DOHH2 (cell line): ENCODE data around the gene C1QTNF8.

Source experiments
- H3F3A ChIP-seq: fragments of 200-600 bp; sonication (generic), shearing (Covaris generic); 2 replicates; pipeline ENCODE4 v1.6.0; 2016; ENCODE audit warnings: antibody characterized with exemption, mild to moderate bottlenecking; ENCODE audit not compliant: control insufficient read depth, insufficient read depth
- H3K27ac ChIP-seq: fragments of 200-600 bp; sonication (generic); 2 replicates; pipeline ENCODE4 v1.5.1; 2014; ENCODE audit warnings: low read depth, mild to moderate bottlenecking, low read length, moderate library complexity
- H3K27me3 ChIP-seq: fragments of 200-600 bp; sonication (generic); 2 replicates; pipeline ENCODE4 v1.6.1; 2014; ENCODE audit warnings: mild to moderate bottlenecking, low read length, mixed read lengths; ENCODE audit not compliant: control insufficient read depth
- H3K36me3 ChIP-seq: fragments of 200-600 bp; sonication (generic); 2 replicates; pipeline ENCODE4 v1.6.1; 2014; ENCODE audit warnings: mild to moderate bottlenecking, low read length, moderate library complexity, mixed read lengths; ENCODE audit not compliant: control insufficient read depth
- H3K4me1 ChIP-seq: fragments of 200-600 bp; sonication (generic); 2 replicates; pipeline ENCODE4 v1.6.1; 2014; ENCODE audit warnings: mild to moderate bottlenecking, low read length, mixed read lengths; ENCODE audit not compliant: control insufficient read depth
- H3K4me2 ChIP-seq: fragments of 200-600 bp; sonication (generic); 2 replicates; pipeline ENCODE4 v1.6.0; 2014; ENCODE audit warnings: mild to moderate bottlenecking, low read length, moderate library complexity
- H3K4me3 ChIP-seq: fragments of 200-600 bp; sonication (generic); 2 replicates; pipeline ENCODE4 v1.5.1; 2014; ENCODE audit warnings: mild to moderate bottlenecking, low read length, mixed read lengths
- H3K79me2 ChIP-seq: fragments of 200-600 bp; sonication (generic); 2 replicates; pipeline ENCODE4 v1.6.1; 2014; ENCODE audit warnings: mild to moderate bottlenecking, low read length, mixed read lengths; ENCODE audit not compliant: control insufficient read depth
- H3K9me2 ChIP-seq: fragments of 200-600 bp; sonication (generic); replicated peaks from 2 replicates; pipeline ENCODE4 v1.6.1; 2014; ENCODE audit warnings: mild to moderate bottlenecking, low read length, mixed read lengths; ENCODE audit not compliant: control insufficient read depth
- H3K9me3 ChIP-seq: fragments of 200-600 bp; sonication (generic); 2 replicates; pipeline ENCODE4 v1.6.1; 2014; ENCODE audit warnings: antibody characterized with exemption, low read length, mixed read lengths; ENCODE audit not compliant: control insufficient read depth, insufficient read depth
- H4K20me1 ChIP-seq: fragments of 200-600 bp; sonication (generic); 2 replicates; pipeline ENCODE4 v1.6.0; 2014; ENCODE audit warnings: low read depth, mild to moderate bottlenecking, antibody characterized with exemption, low read length, moderate library complexity; ENCODE audit not compliant: control insufficient read depth, insufficient read depth
- CTCF ChIP-seq: fragments of 200-600 bp; sonication (generic); IDR thresholded peaks from one replicate; pipeline ENCODE4 v1.5.1; 2014; ENCODE audit warnings: antibody characterized with exemption, mild to moderate bottlenecking, low read depth, low read length; ENCODE audit not compliant: poor library complexity, severe bottlenecking
- EZH2phosphoT487 ChIP-seq: fragments of 200-600 bp; sonication (generic); IDR thresholded peaks from 2 replicates; pipeline ENCODE4 v1.6.1; 2017; ENCODE audit warnings: borderline replicate concordance, mild to moderate bottlenecking, antibody characterized with exemption, low read length, moderate library complexity, mixed read lengths

Gene C1QTNF8

GRCh38 chr16:1122398-1122765 is 26.3 kb upstream of the C1QTNF8 start:
- H3K4me1 ChIP-seq: peaks cover 12% of the 10 kb centered on the region
- H3K27me3 ChIP-seq: no peaks in the 10 kb centered on the region
- no peaks in the 10 kb centered on the region for H3F3A ChIP-seq
- no peaks in the 10 kb centered on the region for H3K36me3 ChIP-seq
- H4K20me1 ChIP-seq: no peaks in the 10 kb centered on the region; the same call in 1 of the 2 replicates
- H3K4me2 ChIP-seq: no peak overlapping the region
- H3K9me2 ChIP-seq: no peaks in the 10 kb centered on the region
- TF ChIP-seq CTCF (no peak), EZH2phosphoT487 (no peak)
- no peak overlapping the region for H3K4me3 ChIP-seq
- H3K27ac ChIP-seq: no peak overlapping the region
- no peaks in the 10 kb centered on the region for H3K9me3 ChIP-seq
- H3K79me2 ChIP-seq: no peaks in the 10 kb centered on the region

- H3K9me2 ChIP-seq: no peaks in the 10 kb centered on the region
- no peaks in the 10 kb centered on the region for H3K9me3 ChIP-seq
- no peak overlapping the region for H3K4me2 ChIP-seq
- H3F3A ChIP-seq: no peaks in the 10 kb centered on the region
- peaks cover 12% of the 10 kb centered on the region for H3K4me1 ChIP-seq
- no peak overlapping the region for H3K4me3 ChIP-seq
- H3K27me3 ChIP-seq: no peaks in the 10 kb centered on the region
- no peaks in the 10 kb centered on the region; the same call in 1 of the 2 replicates for H4K20me1 ChIP-seq
- no peak overlapping the region for H3K27ac ChIP-seq
- no peaks in the 10 kb centered on the region for H3K79me2 ChIP-seq
- TF ChIP-seq CTCF (no peak), EZH2phosphoT487 (no peak)
- no peaks in the 10 kb centered on the region for H3K36me3 ChIP-seq
Measured at GRCh38 chr16:1121601-1122397, 25.8 kb upstream of the C1QTNF8 start.

- no peak overlapping the region for H3K4me2 ChIP-seq
- H3K79me2 ChIP-seq: no peaks in the 10 kb centered on the region
- TF ChIP-seq CTCF (no peak), EZH2phosphoT487 (no peak)
- peaks cover 12% of the 10 kb centered on the region for H3K4me1 ChIP-seq
- no peaks in the 10 kb centered on the region for H3K36me3 ChIP-seq
- H4K20me1 ChIP-seq: no peaks in the 10 kb centered on the region; the same call in 1 of the 2 replicates
- no peaks in the 10 kb centered on the region for H3K27me3 ChIP-seq
- H3K4me3 ChIP-seq: no peak overlapping the region
- no peaks in the 10 kb centered on the region for H3F3A ChIP-seq
- no peaks in the 10 kb centered on the region for H3K9me3 ChIP-seq
- H3K27ac ChIP-seq: no peak overlapping the region
- H3K9me2 ChIP-seq: no peaks in the 10 kb centered on the region
Measured at GRCh38 chr16:1121009-1121408, 25.0 kb upstream of the C1QTNF8 start.
